GM23338 (cell line): ENCODE data around the gene RAB29.

Experiments used
- CREB1 ChIP-seq: fragments of 250-450 bp; sonication (Bioruptor Pico); IDR thresholded peaks from 2 replicates; pipeline ENCODE4 v1.5.0; 2020; ENCODE audit warnings: low read depth, mild to moderate bottlenecking, moderate library complexity
- CTCF ChIP-seq, 2 experiments: fragments of 200-600 bp in 1 of 2; sonication (generic) in 1 of 2; conservative IDR thresholded peaks; 2 replicates each; pipeline versions ENCODE4 v1.5.1 to v1.6.1; 2016 to 2017; ENCODE audit warnings: antibody characterized with exemption in 2 of 2, low read depth in 2 of 2, mild to moderate bottlenecking in 2 of 2, moderate library complexity in 1 of 2
- ETS1 ChIP-seq: IDR thresholded peaks from 2 replicates; pipeline ENCODE4 v1.6.1; 2016; ENCODE audit warnings: antibody characterized with exemption
- EZH2 ChIP-seq: fragments of 200-600 bp; sonication (generic); IDR thresholded peaks from one replicate; pipeline ENCODE4 v1.8.0; 2017; ENCODE audit warnings: antibody characterized with exemption, mild to moderate bottlenecking, low read depth; ENCODE audit not compliant: unreplicated experiment
- JUNB ChIP-seq: IDR thresholded peaks from one replicate; pipeline ENCODE4 v1.6.1; 2016; ENCODE audit warnings: antibody characterized with exemption; ENCODE audit not compliant: unreplicated experiment
- POLR2AphosphoS5 ChIP-seq: IDR thresholded peaks from 2 replicates; pipeline ENCODE4 v1.6.1; 2016; ENCODE audit warnings: antibody characterized with exemption, low read depth
- REST ChIP-seq: IDR thresholded peaks from one replicate; pipeline ENCODE4 v1.6.1; 2018; ENCODE audit warnings: antibody characterized with exemption; ENCODE audit not compliant: unreplicated experiment
- STAT1 ChIP-seq: IDR thresholded peaks from one replicate; pipeline ENCODE4 v1.6.1; 2016; ENCODE audit warnings: antibody characterized with exemption; ENCODE audit not compliant: unreplicated experiment
- ZNF462 ChIP-seq: fragments of 250-450 bp; sonication (Bioruptor Pico); IDR thresholded peaks from 2 replicates; pipeline ENCODE4 v1.5.0; 2020; ENCODE audit warnings: mild to moderate bottlenecking, moderate library complexity

GRCh38 chr1:205811660-205812059, 36.4 kb upstream of the RAB29 start:
- TF ChIP-seq CREB1 (CRISPR knock-in tag) (no peak), POLR2AphosphoS5 (no peak), REST (no peak), CTCF (conservative IDR thresholded peaks at IDR 0.05; ENCODE audit: low read depth in 2 of 2) (no peak), EZH2 (no peak), ZNF462 (CRISPR knock-in tag) (no peak), ETS1 (no peak), STAT1 (no peak), JUNB (no peak)
